PC-9 (cell line): Measurements from ENCODE around the gene TMEM52. TPM values are rescaled to one million over a fixed set of nuclear protein-coding genes. Genes with fewer than 3 reads are reported as not detected.

Experiments used
- BruUV-seq: library from RNA; stranded (reverse); fragments of 400-500 nt; replicated peaks from 2 replicates; lab custom pipeline; 2021; lab: Mats Ljungman, UMichigan
- CTCF ChIA-PET: fragments of 300-600 bp; sonication (Branson Sonifier 250); formaldehyde crosslinking; loops from one replicate; lab custom pipeline; 2022; ENCODE audit warnings: antibody characterized with exemption; lab: Charles Lee
- POLR2A ChIA-PET: fragments of 300-600 bp; sonication (Branson Sonifier 250); formaldehyde crosslinking; loops from one replicate; lab custom pipeline; 2022; ENCODE audit warnings: antibody characterized with exemption; ENCODE audit not compliant: unreplicated experiment; lab: Charles Lee
- DNase-seq, 2 experiments: peaks; one replicate each; pipeline versions ENCODE4 v3.0.0 to v3.0.0-alpha.2; 2015 to 2022; ENCODE audit warnings: mixed read lengths in 1 of 2
- H2AFZ ChIP-seq: fragments of 200-600 bp; sonication (generic); 2 replicates; pipeline ENCODE4 v1.8.1; 2017; ENCODE audit warnings: antibody characterized with exemption
- H3F3A ChIP-seq: fragments of 200-600 bp; sonication (generic); 2 replicates; pipeline ENCODE4 v1.8.1; 2017; ENCODE audit warnings: antibody characterized with exemption, mild to moderate bottlenecking, low read depth; ENCODE audit not compliant: insufficient read depth
- H3K27ac ChIP-seq: fragments of 200-600 bp; sonication (generic); 2 replicates; pipeline ENCODE4 v1.6.1; 2016; ENCODE audit warnings: mixed run types
- H3K27me3 ChIP-seq: fragments of 200-600 bp; sonication (generic); 2 replicates; pipeline ENCODE4 v1.6.1; 2016; ENCODE audit warnings: low read depth, mixed run types; ENCODE audit not compliant: insufficient read depth
- H3K36me3 ChIP-seq: fragments of 200-600 bp; sonication (generic); 2 replicates; pipeline ENCODE4 v1.6.1; 2016; ENCODE audit warnings: low read depth, mixed run types
- H3K4me1 ChIP-seq: fragments of 200-600 bp; sonication (generic); replicated peaks from 2 replicates; pipeline ENCODE4 v1.6.1; 2016; ENCODE audit warnings: mixed run types; ENCODE audit not compliant: insufficient read depth
- H3K4me2 ChIP-seq: fragments of 200-600 bp; sonication (generic); 2 replicates; pipeline ENCODE4 v1.6.1; 2017; ENCODE audit warnings: mixed run types
- H3K4me3 ChIP-seq: fragments of 200-600 bp; sonication (generic); 2 replicates; pipeline ENCODE4 v1.6.1; 2016; ENCODE audit warnings: mixed run types
- H3K79me2 ChIP-seq: fragments of 200-600 bp; sonication (generic); 2 replicates; pipeline ENCODE4 v1.6.1; 2017; ENCODE audit warnings: low read depth, mixed run types
- H3K9me2 ChIP-seq: fragments of 200-600 bp; sonication (generic); 2 replicates; pipeline ENCODE4 v1.8.1; 2017; ENCODE audit warnings: mild to moderate bottlenecking; ENCODE audit not compliant: insufficient read depth
- H3K9me3 ChIP-seq: fragments of 200-600 bp; sonication (generic); 2 replicates; pipeline ENCODE4 v1.8.1; 2016; ENCODE audit warnings: low read depth; ENCODE audit not compliant: insufficient read depth
- H4K20me1 ChIP-seq: fragments of 200-600 bp; sonication (generic); 2 replicates; pipeline ENCODE4 v1.8.1; 2017; ENCODE audit not compliant: insufficient read depth
- EZH2 ChIP-seq: fragments of 200-600 bp; sonication (generic); IDR thresholded peaks from 2 replicates; pipeline ENCODE4 v1.8.0; 2017; ENCODE audit warnings: antibody characterized with exemption, low read depth
- intact Hi-C: fragments of 100-400 bp; cut with micrococcal nuclease; formaldehyde crosslinking; loops from one replicate; pipeline ENCODE4 v1.10.0; 2022; ENCODE audit not compliant: unreplicated experiment
- total RNA-seq: library from RNA; stranded (reverse); gene quantifications from 2 replicates; pipeline ENCODE4 v1.2.3, GENCODE V29; 2021
- TF ChIP-seq, protein P1 (sequence below): fragments of 200-600 bp; sonication (generic); conservative IDR thresholded peaks from 2 replicates; pipeline ENCODE4 v1.6.1; 2017; ENCODE audit warnings: mixed run types, antibody characterized with exemption, mild to moderate bottlenecking, moderate library complexity

TMEM52 gene
- total RNA-seq, 1 experiment from 2014 or later, result 7.4 TPM

DNA sequence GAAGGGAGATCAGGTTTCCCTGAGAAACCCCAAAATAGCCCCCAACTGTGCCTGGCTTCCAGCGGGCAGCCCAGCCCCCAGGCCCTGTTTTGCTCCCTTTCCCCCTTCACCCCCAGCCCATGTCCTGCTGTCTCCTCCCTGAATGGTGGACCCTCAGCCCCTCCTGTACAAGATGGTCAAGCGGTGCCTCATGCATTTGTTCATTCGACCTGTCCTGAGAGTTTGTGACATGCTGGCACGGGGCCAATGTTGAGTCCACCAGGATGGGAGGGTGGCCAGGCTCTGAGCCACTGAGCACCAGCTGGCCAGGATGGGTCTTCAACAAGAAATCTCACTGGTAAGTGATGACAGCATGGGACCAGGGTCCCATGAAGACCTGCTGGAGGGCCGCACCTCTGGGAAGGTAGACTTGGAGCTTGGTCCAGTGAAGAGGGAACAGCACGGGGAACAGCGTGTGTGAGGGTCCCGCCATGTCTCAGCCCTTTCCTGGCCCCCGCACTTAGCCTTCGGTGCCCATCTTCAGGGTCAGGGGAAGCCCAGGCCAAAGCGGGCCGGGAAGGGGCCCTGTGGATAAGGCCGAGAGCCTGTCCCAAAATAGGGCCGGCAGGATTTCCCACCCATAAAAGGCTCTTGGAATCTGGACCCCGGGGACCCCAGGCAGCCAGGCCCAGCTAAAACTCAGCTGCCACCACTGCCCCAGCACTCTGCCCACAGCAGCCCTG is 3.9 kb downstream of the TMEM52 start, which contains the start of gene CALML6:
Gene CALML6, plus strand, starts transcription at position 290 of the 722 bp plus-strand sequence. Its CDS starts 21 bp downstream, at position 311.
- H3F3A ChIP-seq, result peaks cover 9% of the 10 kb centered on the region; the same call in 1 of the 2 replicates
- no peak within 1 kb of the TSS for H3K27ac ChIP-seq
- H3K4me3 ChIP-seq, result no peak within 1 kb of the TSS
- no peaks in the 10 kb centered on the region for H3K9me3 ChIP-seq
- H3K36me3 ChIP-seq, result no peaks in the 10 kb centered on the region
- no peak for DNase-seq
- intact Hi-C loops, result no loop called here
- no peak for TF ChIP-seq EZH2
- ChIA-PET POLR2A (no interaction called here), CTCF (no interaction called here)
- H4K20me1 ChIP-seq, result no peaks in the 10 kb centered on the region
- no peaks in the 10 kb centered on the region for H3K79me2 ChIP-seq
- no peaks in the 10 kb centered on the region for H3K9me2 ChIP-seq
- no peaks in the 10 kb centered on the region for H3K27me3 ChIP-seq
- no peak within 1 kb of the TSS for H2AFZ ChIP-seq
- H3K4me2 ChIP-seq, result no peak within 1 kb of the TSS
- no TSS peak for BruUV-seq
- peaks cover 10% of the 10 kb centered on the region; the same call in 1 of the 2 replicates for H3K4me1 ChIP-seq

DNA sequence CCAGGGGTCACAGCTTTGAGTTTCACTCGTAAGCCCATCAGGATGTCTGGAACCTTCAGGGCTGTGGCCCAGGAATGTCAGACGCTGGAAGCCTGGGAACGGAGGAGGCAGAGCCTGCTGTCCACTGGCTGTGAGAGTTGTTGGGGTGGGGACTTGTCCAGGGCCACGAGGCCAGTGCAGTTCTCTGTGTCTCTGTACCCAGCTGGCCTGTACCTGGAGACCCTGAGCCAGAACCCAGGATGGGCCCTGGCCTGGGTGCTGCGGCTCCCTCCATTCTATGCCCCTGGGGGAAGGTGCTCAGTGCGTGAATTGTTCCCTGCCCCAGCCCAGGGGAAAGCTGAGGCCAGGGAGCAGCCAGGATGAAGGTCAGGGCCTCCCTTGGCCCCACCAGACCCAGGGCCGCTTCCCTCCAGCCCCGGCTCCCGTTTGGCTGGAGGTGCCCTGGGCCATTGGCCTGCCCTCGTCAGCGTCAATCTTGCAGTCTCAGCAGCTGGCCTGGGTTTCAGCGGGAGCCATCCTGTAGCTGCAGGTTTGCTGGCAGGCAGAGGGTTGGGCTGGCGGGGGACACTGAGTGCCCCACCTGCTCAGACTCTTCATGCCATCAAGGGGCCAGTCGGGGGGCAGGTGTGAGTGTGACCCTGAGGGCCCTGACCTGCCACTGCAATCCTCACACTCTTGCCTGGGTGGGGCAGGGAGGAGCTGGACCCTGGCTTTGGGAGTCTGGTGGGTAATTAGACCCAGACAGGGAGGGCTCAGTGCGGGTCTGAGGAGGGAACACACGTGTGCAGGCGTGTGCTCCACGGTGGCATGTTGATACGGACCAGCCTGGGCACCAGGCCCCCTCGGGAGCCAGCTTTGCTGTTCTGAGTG is 4.7 kb downstream of the TMEM52 start:
- no peak overlapping the region for H3K4me2 ChIP-seq
- H3K9me2 ChIP-seq, result no peaks in the 10 kb centered on the region
- H3K9me3 ChIP-seq, result no peaks in the 10 kb centered on the region
- no peak overlapping the region for H3K27ac ChIP-seq
- POLR2A ChIA-PET, result no interaction called here
- peaks cover 13% of the 10 kb centered on the region; the same call in 1 of the 2 replicates for H3K4me1 ChIP-seq
- H3K36me3 ChIP-seq, result no peaks in the 10 kb centered on the region
- no peaks in the 10 kb centered on the region for H3K79me2 ChIP-seq
- 0 out of 2 replicates have a peak, but pooled peaks cover 8% of the 10 kb centered on the region for H3F3A ChIP-seq
- no peak overlapping the region for H3K4me3 ChIP-seq
- BruUV-seq, result no TSS peak
- no peaks in the 10 kb centered on the region for H4K20me1 ChIP-seq
- no peaks in the 10 kb centered on the region for H3K27me3 ChIP-seq
- intact Hi-C loops, result no loop called here
- DNase-seq, result no peak
- no peak overlapping the region for H2AFZ ChIP-seq
- CTCF ChIA-PET, result no interaction called here
- TF ChIP-seq, protein P1, sequence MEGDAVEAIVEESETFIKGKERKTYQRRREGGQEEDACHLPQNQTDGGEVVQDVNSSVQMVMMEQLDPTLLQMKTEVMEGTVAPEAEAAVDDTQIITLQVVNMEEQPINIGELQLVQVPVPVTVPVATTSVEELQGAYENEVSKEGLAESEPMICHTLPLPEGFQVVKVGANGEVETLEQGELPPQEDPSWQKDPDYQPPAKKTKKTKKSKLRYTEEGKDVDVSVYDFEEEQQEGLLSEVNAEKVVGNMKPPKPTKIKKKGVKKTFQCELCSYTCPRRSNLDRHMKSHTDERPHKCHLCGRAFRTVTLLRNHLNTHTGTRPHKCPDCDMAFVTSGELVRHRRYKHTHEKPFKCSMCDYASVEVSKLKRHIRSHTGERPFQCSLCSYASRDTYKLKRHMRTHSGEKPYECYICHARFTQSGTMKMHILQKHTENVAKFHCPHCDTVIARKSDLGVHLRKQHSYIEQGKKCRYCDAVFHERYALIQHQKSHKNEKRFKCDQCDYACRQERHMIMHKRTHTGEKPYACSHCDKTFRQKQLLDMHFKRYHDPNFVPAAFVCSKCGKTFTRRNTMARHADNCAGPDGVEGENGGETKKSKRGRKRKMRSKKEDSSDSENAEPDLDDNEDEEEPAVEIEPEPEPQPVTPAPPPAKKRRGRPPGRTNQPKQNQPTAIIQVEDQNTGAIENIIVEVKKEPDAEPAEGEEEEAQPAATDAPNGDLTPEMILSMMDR, result no peak
- TF ChIP-seq EZH2, result no peak

DNA sequence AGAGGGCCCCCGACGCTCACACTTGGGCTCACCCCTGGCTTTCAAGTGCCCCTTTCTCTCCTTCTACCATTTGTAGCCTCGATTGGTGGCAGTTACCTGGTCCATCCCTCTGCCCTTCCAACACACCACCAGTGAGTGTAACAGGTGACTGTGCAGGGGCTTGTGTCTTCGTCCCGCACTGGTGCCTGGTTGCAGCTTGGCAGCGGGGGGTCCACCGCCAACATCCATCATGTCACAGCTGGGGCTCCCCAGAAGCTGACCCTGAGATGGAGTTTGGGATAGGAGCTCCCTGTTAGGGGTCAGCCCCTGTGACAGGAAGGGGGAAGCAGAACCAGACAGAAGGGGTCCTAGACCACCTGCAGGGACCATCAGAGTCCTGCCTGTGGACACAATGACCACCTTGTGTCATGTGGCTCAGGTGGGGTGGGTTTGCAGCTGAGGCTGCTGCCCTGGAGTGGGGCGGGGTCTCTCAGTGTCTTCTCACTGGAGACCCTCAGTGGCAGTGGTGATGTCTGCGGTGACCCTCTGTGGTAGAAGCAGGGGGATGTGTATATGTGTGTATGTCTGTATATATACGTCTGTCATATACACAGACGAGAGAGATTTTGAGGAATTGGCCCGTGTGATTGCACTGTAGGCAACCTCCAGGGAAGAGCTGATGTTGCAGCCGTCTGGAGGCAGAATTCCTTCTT is 7.6 kb downstream of the TMEM52 start:
- intact Hi-C loops, result no loop called here
- Histone ChIP-seq H3K9me3 (no peaks in the 10 kb centered on the region), H3K4me2 (no peak overlapping the region), H3K79me2 (no peaks in the 10 kb centered on the region), H3K27me3 (no peaks in the 10 kb centered on the region), H3K36me3 (no peaks in the 10 kb centered on the region), H3F3A (0 out of 2 replicates have a peak, but pooled peaks cover 13% of the 10 kb centered on the region), H2AFZ (no peak overlapping the region), H3K4me3 (no peak overlapping the region), H3K9me2 (no peaks in the 10 kb centered on the region), H3K27ac (no peak overlapping the region), H4K20me1 (no peaks in the 10 kb centered on the region), H3K4me1 (peaks cover 12% of the 10 kb centered on the region; the same call in 1 of the 2 replicates)
- ChIA-PET POLR2A (no interaction called here), CTCF (interaction anchor here (0.6 kb wide), 1 partner anchor 291 kb away, joined by 3 read pairs; no protein-coding TSS in a partner anchor)
- no TSS peak for BruUV-seq
- TF ChIP-seq, protein P1, result no peak
- TF ChIP-seq EZH2, result no peak
- DNase-seq, result no peak
